ENCODE data around the gene KIAA0930. TPM values are rescaled to one million over a fixed set of nuclear protein-coding genes. Genes with fewer than 3 reads are reported as not detected.

The KIAA0930 gene
- total RNA-seq, 4 donors from 2014 or later: 9.4 to 31.8 (median 19.6) TPM

- H3K27ac ChIP-seq: no peak overlapping the region
Observed at GRCh38 chr22:45238957-45239680, 1.6 kb downstream of the KIAA0930 start.

GRCh38 chr22:45238076-45238956 is 2.4 kb downstream of the KIAA0930 start:
- Histone ChIP-seq H3K4me1 (no peaks in the 10 kb centered on the region), H3K27me3 (no peaks in the 10 kb centered on the region), H3K9me3 (no peaks in the 10 kb centered on the region), H3K36me3 (no peaks in the 10 kb centered on the region), H3K4me3 (no peak overlapping the region), H3K27ac (no peak overlapping the region)
- TF ChIP-seq CTCF (IDR thresholded peaks at IDR 0.05) (no peak), POLR2A (IDR thresholded peaks at IDR 0.05) (no peak)
- no peak for DNase-seq
- intact Hi-C loops (cut with DNase I; ENCODE audit: low total_unique reads): no loop called here

More at GRCh38 chr22:45238957-45239680, 1.6 kb downstream of the KIAA0930 start:
- TF ChIP-seq CTCF (IDR thresholded peaks at IDR 0.05) (no peak), POLR2A (IDR thresholded peaks at IDR 0.05) (no peak)
- Histone ChIP-seq H3K9me3 (no peaks in the 10 kb centered on the region), H3K4me1 (no peaks in the 10 kb centered on the region), H3K27me3 (no peaks in the 10 kb centered on the region), H3K4me3 (no peak overlapping the region), H3K36me3 (no peaks in the 10 kb centered on the region)
- no peak for DNase-seq
- intact Hi-C loops (cut with DNase I; ENCODE audit: low total_unique reads): no loop called here

GRCh38 chr22:45237065-45237990 is 3.4 kb downstream of the KIAA0930 start:
- Histone ChIP-seq H3K27me3 (no peaks in the 10 kb centered on the region), H3K4me1 (no peaks in the 10 kb centered on the region), H3K9me3 (no peaks in the 10 kb centered on the region), H3K27ac (no peak overlapping the region), H3K4me3 (no peak overlapping the region), H3K36me3 (no peaks in the 10 kb centered on the region)
- intact Hi-C loops (cut with DNase I; ENCODE audit: low total_unique reads): no loop called here
- DNase-seq: no peak
- TF ChIP-seq POLR2A (IDR thresholded peaks at IDR 0.05) (no peak), CTCF (IDR thresholded peaks at IDR 0.05) (no peak)

- H3K27ac ChIP-seq: no peak overlapping the region
- H3K27me3 ChIP-seq: no peaks in the 10 kb centered on the region
- intact Hi-C loops (cut with DNase I; ENCODE audit: low total_unique reads): no loop called here
- no peak for DNase-seq
- no peak for TF ChIP-seq POLR2A (IDR thresholded peaks at IDR 0.05)
- no peak for TF ChIP-seq CTCF (IDR thresholded peaks at IDR 0.05)
- H3K9me3 ChIP-seq: no peaks in the 10 kb centered on the region
- H3K36me3 ChIP-seq: no peaks in the 10 kb centered on the region
- H3K4me1 ChIP-seq: no peaks in the 10 kb centered on the region
- H3K4me3 ChIP-seq: no peak overlapping the region
Observed at GRCh38 chr22:45235851-45236342, 4.8 kb downstream of the KIAA0930 start.

Measured in uterus (tissue), 4 donors.